NCI-H526 (cell line): ENCODE results near the gene GET4.
"Not testable (repeated sequence)": the region's sequence is repeated elsewhere in the genome, so short reads cannot be mapped to it uniquely, and the experiment has no call there.

Experiments
- DNase-seq, 2 experiments: peaks; one replicate each; lab custom pipeline; 2025; lab: John Stamatoyannopoulos, UW

GET4 gene

DNA sequence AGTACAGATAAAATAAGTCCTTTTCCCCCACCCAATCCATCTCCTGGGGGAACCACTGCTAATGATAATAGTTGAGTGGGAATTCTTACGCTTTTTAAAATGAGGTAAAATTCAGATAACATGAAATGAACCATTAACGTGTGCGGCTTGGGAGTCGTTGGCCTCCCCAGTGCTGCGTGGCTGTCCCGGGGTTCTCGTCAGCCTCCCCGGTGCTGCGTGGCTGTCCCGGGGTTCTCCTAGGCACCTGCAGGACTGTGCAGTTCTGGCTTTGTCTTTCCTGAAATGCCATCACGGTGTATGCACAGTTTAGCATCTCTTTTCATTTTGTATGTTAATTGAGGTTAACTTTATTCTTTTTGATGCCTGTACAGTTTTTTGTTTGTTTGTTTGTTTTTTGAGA, 30.6 kb upstream of the GET4 start:
- DNase-seq = no peak

- DNase-seq = not testable (repeated sequence)
Observed at GRCh38 chr7:846958-847650, 29.2 kb upstream of the GET4 start.

- not testable (repeated sequence) for DNase-seq
Observed at GRCh38 chr7:847728-848127, 28.6 kb upstream of the GET4 start.

GRCh38 chr7:849145-849544, 27.2 kb upstream of the GET4 start:
- no peak for DNase-seq

DNA sequence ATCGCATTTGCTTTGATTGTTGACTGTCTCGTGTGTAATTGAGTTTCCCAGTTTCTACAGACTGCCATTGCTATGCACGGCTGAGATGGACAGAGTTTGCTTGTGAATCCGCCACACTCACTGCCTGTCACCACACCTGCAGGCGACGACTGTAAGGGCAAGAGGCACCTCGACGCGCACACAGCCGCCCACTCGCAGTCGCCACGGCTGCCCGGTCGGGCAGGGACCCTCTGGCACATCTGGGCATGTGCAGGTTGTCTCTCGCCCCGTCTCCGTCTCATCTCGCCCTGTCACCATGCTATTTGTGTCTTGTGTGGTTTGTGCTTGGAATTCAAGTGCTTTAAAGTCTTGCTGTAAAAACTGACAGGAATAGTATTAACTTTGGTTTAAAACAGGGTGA, 26.6 kb upstream of the GET4 start:
- DNase-seq = no peak

GRCh38 chr7:851204-851603, 25.1 kb upstream of the GET4 start:
- DNase-seq = no peak

DNA sequence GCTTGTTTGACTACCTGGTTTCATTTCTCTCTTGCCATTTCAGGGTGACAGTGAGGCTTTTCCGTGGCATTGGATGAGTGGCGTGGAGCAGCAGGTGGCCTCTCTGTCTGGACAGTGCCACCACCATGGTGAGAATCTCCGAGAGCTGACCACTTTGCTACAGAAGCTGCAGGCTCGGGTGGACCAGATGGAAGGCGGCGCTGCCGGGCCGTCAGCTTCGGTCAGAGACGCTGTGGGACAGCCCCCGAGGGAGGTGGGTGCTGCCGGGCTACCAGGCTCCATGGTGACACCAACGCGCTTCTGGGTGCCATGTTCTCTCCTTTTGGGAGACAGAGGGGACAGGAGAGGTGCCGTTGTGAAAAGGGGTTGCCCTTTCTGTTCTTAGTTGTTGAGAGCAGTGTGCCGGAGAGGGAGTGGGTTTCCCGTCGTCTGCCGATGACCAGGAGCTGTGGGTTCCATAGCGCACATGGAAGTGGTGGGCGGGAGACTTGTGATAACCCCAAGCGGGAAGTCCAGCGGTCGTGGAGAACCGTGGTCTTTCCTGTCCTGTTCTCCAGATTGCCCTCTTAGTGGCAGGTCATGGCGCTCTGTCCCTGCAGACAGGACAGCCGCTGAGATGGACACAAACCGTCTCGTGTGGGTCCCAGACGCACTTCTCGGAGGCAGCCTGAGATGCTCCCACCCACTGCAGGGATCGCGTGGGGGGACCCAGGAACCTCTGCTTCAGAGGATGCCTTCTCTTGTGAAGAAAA, 22.8 kb upstream of the GET4 start:
- DNase-seq = no peak

DNA sequence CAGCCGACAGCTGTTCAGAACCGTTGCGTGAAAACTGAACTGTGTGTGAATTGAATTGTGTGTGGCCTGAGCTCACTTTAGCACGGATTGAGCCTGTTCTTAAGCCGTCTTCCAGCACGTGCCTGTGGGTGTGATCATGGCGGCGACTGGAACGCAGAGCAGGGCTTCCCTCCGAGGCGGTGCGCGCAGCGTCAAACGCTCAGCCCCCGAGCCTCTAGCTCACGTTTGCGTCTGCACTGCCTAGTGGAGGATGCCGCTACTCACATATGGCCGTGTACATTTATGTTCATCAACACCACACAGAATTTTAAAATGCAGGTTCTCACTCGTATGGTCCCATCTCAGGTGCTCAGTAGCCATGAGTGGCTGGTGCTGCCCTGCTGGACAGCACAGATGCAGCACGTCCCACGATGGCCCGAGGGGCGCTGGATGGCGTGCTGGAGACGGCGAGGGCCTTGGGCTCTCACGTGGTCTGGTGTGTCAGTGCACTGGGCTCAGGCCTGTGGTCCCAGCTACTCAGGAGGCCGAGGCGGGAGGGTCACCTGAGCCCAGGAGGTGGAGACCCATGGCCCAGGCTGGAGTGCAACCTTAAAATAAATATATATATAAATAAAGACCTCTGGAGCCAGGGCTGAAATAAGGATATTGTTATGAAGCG, 22.1 kb upstream of the GET4 start:
- DNase-seq = no peak

- no peak for DNase-seq
Observed at GRCh38 chr7:855686-856369, 20.5 kb upstream of the GET4 start.

DNA sequence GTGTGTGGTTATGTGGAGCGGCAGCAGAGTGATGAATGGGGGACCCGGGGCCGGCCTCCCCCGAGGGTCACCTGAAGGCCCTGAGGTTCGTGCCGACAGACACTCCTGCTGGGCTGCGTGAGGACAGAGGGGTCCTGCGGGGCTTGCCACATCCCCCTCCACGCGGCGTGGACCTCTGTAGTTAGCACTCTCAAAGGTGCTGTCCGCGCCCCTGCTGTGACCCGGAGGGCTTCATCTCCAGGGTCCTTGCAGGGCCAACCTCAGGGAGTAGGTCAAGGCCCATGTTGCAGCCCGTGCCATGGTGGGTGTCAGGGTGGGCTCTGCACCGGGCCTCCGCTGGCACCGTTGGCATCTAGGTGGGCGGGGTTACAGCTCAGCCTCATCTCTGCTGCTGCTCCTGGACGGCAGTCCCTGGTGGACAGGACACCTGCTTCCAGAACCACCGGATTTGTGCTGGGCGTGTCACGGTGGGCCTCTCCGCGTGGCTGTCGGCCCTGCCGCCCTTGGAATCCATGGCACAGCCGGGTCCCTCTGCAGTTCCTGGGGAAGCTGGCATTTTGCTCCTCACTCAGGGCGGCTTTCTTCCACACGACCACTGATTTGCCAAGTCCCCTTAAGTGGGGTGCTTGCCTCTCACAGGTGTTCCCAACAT, 19.8 kb upstream of the GET4 start:
- no peak for DNase-seq

DNA sequence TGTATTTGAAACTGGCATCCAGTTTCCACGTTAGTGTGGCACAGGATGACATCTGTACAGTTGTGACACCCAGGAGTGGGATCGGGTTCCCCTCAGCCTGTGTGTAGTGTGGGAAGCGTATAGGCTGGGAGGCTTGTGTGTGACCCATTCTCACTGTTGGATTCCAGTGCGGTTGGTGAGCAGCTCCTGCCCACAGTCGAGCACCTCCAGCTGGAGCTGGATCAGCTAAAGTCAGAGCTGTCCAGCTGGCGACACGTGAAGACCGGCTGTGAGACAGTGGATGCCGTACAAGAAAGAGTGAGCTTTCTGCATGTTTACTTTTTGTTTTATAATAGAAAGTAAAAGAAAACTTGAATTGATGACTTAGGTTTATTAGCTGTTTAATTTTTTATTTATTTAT, 18.7 kb upstream of the GET4 start:
- no peak for DNase-seq

DNA sequence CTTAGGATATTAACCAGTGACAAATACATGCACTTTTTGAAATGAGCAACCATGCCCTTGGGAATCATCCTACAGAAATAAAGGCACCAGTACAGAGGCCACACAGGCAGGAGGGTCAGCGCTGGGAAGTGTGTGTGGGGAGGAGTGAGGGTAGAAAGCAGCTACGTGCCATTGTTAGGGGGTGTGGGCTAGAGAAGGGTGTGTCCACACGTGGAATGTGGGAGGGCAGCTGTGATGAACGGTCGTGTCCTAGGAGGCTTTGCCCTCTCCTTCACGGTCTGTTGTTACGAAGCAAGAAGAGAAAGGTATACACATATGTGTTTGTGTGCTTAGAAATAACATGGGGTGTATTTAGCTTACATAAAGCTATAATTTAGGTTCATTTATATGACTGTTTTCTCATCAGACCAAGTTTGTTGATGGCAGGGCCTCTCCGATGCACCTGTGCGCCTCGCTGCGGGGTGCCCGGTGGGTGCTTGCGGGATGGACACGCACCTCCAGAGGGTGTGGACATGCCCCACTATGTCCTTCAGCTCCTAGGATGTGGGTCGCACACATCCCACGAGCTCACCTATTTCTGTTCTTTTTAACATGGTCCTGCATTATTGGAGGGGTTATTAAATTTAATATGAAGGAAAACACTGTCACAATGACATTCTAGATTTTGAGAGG, 16.9 kb upstream of the GET4 start:
- DNase-seq = no peak

DNA sequence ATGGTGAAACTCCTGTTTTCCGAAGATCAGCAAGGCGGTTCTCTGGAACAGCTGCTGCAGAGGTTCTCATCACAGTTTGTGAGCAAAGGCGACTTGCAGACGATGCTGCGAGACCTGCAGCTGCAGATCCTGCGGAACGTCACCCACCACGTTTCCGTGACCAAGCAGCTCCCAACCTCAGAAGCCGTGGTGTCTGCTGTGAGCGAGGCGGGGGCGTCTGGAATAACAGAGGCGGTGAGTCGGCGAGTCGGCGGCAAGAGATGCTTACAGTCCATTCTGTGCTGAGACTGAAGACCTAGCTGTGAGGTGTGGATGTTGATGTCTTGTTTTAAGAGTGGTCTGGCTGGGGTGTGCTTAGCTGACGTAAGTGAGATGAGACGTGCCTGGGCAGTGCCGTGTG, 16.2 kb upstream of the GET4 start:
- DNase-seq = no peak

GRCh38 chr7:861222-861621, 15.1 kb upstream of the GET4 start:
- DNase-seq = no peak

GRCh38 chr7:862157-862556, 14.2 kb upstream of the GET4 start:
- no peak for DNase-seq

DNA sequence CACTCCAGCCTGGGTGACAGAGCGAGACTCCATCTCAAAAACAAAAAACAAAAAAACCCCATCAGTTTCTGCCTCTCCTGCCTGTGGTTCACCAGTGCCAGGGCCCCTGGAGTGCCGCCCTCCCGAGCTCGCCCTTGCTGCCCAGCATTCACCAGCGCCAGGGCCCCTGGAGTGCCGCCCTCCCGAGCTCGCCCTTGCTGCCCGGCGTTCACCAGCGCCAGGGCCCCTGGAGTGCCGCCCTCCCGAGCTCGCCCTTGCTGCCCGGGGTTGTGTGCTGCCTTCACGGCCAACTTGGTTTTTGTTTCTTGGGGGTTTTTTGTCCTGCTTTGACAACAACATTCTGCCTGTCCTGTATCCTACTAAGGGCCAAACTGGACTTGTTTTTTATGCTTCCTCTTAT, 13.2 kb upstream of the GET4 start:
- DNase-seq = no peak

DNA sequence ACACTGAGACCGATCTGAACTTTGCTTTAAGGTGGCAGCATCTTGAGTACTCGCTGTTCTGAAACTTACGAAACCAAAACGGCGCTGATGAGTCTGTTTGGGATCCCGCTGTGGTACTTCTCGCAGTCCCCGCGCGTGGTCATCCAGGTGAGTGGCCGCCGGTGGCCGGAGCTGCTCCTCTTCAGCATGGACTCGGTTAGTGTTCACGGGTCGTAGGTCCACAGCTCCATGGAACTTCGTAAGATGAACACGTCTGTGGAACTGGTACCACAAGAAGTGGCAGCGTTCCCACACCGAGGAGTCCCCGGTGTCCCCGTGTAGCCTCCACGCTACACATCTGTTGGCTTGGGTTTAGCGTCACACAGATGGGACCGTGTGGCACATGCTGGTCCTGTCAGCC, 10.4 kb upstream of the GET4 start:
- DNase-seq = no peak

- no peak for DNase-seq
Observed at GRCh38 chr7:867001-867405, 9.4 kb upstream of the GET4 start.

- DNase-seq = no peak
Observed at GRCh38 chr7:867406-868188, 8.8 kb upstream of the GET4 start.

DNA sequence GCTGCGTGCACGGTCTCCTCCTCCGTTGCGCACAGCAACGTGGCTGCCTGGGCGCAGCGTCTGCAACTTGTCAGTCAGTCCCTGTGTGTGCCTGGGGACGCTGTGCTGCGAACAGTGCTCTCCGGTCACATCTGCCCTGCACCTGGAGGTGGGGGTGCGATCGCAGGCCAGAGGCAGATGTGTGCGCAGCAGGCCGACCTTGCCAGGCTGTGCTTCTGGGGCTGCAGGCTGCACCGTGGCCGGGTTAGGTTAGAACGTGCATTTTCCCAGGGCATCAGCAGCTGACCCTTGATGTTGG, 8.2 kb upstream of the GET4 start:
- no peak for DNase-seq

- no peak for DNase-seq
Observed at GRCh38 chr7:869348-869747, 7.0 kb upstream of the GET4 start.
